HepG2 (cell line): ENCODE data around the gene ZNF575. TPM values are rescaled to one million over a fixed set of nuclear protein-coding genes. Genes with fewer than 3 reads are reported as not detected.

Experiments
- AKAP8 ChIP-seq: sonication (generic); formaldehyde crosslinking; IDR thresholded peaks from 2 replicates; pipeline ENCODE4 v1.5.1; 2020; ENCODE audit warnings: mild to moderate bottlenecking, missing genetic modification reagents
- BATF2 ChIP-seq: sonication (generic); formaldehyde crosslinking; IDR thresholded peaks from 2 replicates; pipeline ENCODE4 v1.8.0; 2022; ENCODE audit warnings: mild to moderate bottlenecking, missing genetic modification reagents, moderate library complexity
- HDAC2 ChIP-seq: sonication (generic); formaldehyde crosslinking; IDR thresholded peaks from 2 replicates; pipeline ENCODE4 v1.4.0; 2020; ENCODE audit warnings: missing genetic modification reagents
- HNRNPLL ChIP-seq: fragments of 200-400 bp; formaldehyde crosslinking; IDR thresholded peaks from 2 replicates; pipeline ENCODE4 v1.6.1; 2017; ENCODE audit warnings: mild to moderate bottlenecking, low read depth, low read length; ENCODE audit not compliant: poor library complexity, severe bottlenecking
- HOXD1 ChIP-seq: sonication (generic); formaldehyde crosslinking; IDR thresholded peaks from 2 replicates; pipeline ENCODE4 v1.5.0; 2020; ENCODE audit warnings: missing genetic modification reagents
- JUNB ChIP-seq: sonication (generic); formaldehyde crosslinking; IDR thresholded peaks from 2 replicates; pipeline ENCODE4 v1.8.0; 2022; ENCODE audit warnings: missing genetic modification reagents, mild to moderate bottlenecking, borderline replicate concordance
- POLR2AphosphoS5 ChIP-seq: IDR thresholded peaks from 2 replicates; pipeline ENCODE4 v1.6.1; 2012; ENCODE audit warnings: low read depth, low read length
- PPARG ChIP-seq: conservative IDR thresholded peaks from 2 replicates; pipeline ENCODE4 v1.6.1; 2016; ENCODE audit warnings: missing biosample characterization, missing genetic modification reagents
- RNF2 ChIP-seq: fragments of 450-650 bp; conservative IDR thresholded peaks from 2 replicates; pipeline ENCODE4 v1.6.1; 2016; ENCODE audit warnings: low read depth
- SNAI1 ChIP-seq: sonication (generic); formaldehyde crosslinking; IDR thresholded peaks from 2 replicates; pipeline ENCODE4 v1.5.0; 2020; ENCODE audit warnings: mild to moderate bottlenecking, missing genetic modification reagents, borderline replicate concordance
- SOX6 ChIP-seq, 2 experiments: fragments of 450-650 bp in 1 of 2; sonication (generic) in 1 of 2; formaldehyde crosslinking in 1 of 2; IDR thresholded peaks; 2 replicates each; pipeline versions ENCODE4 v1.4.0 to v1.6.1; 2017 to 2020; ENCODE audit warnings: antibody characterized with exemption in 1 of 2, mild to moderate bottlenecking in 1 of 2, missing genetic modification reagents in 1 of 2
- SP2 ChIP-seq: sonication (generic); formaldehyde crosslinking; IDR thresholded peaks from 2 replicates; pipeline ENCODE4 v1.5.1; 2020; ENCODE audit warnings: mild to moderate bottlenecking, missing genetic modification reagents
- TOE1 ChIP-seq: sonication (generic); formaldehyde crosslinking; IDR thresholded peaks from 2 replicates; pipeline ENCODE4 v1.4.0; 2020; ENCODE audit warnings: mild to moderate bottlenecking, missing genetic modification reagents
- ZBTB20 ChIP-seq: sonication (generic); formaldehyde crosslinking; IDR thresholded peaks from 2 replicates; pipeline ENCODE4 v1.8.1; 2023; ENCODE audit warnings: missing genetic modification reagents, low read depth, mild to moderate bottlenecking, borderline replicate concordance
- ZNF124 ChIP-seq: sonication (generic); formaldehyde crosslinking; IDR thresholded peaks from 2 replicates; pipeline ENCODE4 v1.4.0; 2020; ENCODE audit warnings: missing genetic modification reagents
- ZNF234 ChIP-seq: sonication (generic); formaldehyde crosslinking; conservative IDR thresholded peaks from 2 replicates; pipeline ENCODE4 v1.5.1; 2020; ENCODE audit warnings: mild to moderate bottlenecking, missing genetic modification reagents
- ZNF335 ChIP-seq: sonication (generic); formaldehyde crosslinking; IDR thresholded peaks from 2 replicates; pipeline ENCODE4 v1.4.0; 2020; ENCODE audit warnings: missing genetic modification reagents
- polyA plus RNA-seq, 8 experiments: library from polyadenylated mRNA; depleted of rRNA in 3 of 8; stranded (reverse) in 7 of 8; unstranded in 1 of 8; fragments of >200 nt; fragmentation: Illumina TruSeq in 4 of 8; extraction: Trizol in 4 of 8; gene quantifications; 2 replicates each; pipeline versions ENCODE4 v1.2.1 to v1.2.3, GENCODE V29; 2011 to 2016; ENCODE audit warnings: low read depth in 4 of 8, missing spikeins in 1 of 8, mixed read lengths in 1 of 8; ENCODE audit not compliant: insufficient read depth in 1 of 8
- total RNA-seq, 5 experiments: library from RNA; depleted of rRNA; stranded (reverse); fragments of >200 nt; fragmentation: Illumina TruSeq; extraction: Trizol; gene quantifications; 2 replicates each; pipeline ENCODE4 v1.2.3, GENCODE V29; 2016; ENCODE audit warnings: low read depth in 1 of 5
- TF ChIP-seq, protein P1 (sequence below): sonication (generic); formaldehyde crosslinking; IDR thresholded peaks from 2 replicates; pipeline ENCODE4 v1.8.1; 2023; ENCODE audit warnings: mild to moderate bottlenecking, missing genetic modification reagents
- TF ChIP-seq, protein P2 (sequence below): sonication (generic); formaldehyde crosslinking; IDR thresholded peaks from 2 replicates; pipeline ENCODE4 v1.5.1; 2020; ENCODE audit warnings: missing genetic modification reagents, mild to moderate bottlenecking, borderline replicate concordance

ZNF575 gene
- total and polyA plus RNA-seq, 2 of the 13 experiments (the other 11 are each of a cell fraction or from before 2014, with no cell fraction given): 0.17 to 0.27 TPM

DNA sequence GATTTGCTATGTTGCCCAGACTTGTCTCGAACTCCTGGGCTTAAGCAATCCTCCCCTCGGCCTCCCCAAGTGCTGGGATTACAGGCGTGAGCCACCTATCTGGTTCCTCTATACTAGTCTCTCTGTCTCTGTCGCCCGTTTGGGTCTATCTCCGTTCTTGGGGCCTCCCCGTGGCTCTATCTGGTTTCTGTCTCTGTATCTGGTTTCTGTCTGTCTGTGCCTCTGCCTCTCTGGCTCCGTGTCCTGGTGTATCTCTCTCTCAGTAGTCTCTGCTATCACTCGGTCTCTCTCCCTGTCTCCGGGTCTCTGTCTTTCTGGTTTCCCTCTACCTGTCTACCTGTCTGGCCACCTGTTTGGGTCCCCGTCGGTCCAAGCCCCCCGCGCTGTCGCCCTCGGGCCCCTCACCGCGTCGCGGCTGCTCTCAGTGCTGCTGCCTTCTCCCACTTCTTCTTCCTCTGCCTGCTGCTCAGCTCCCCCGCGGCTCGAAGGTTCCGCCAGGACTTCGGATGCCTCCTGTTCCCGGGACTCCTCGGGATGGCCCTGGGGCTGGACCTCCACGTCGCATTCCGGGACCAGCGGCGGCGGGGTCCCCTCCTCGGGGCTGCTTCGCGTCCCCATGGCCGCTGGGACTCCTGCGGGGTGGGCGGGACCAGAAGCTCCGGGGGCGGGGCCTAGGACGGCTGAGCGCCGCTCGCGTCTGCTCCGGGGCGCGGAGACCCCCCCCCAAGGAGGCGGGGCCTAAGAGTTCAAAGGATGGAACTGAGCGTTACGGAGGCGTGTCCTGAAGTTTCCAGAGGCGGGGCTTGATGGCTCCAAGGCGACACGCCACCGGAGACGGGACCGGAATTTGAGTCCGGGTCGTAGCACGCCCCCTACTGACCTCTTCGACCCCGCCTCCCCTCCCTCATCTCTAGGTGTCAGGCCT, 29.2 kb upstream of the ZNF575 start (continued):
- TF ChIP-seq, protein P1, sequence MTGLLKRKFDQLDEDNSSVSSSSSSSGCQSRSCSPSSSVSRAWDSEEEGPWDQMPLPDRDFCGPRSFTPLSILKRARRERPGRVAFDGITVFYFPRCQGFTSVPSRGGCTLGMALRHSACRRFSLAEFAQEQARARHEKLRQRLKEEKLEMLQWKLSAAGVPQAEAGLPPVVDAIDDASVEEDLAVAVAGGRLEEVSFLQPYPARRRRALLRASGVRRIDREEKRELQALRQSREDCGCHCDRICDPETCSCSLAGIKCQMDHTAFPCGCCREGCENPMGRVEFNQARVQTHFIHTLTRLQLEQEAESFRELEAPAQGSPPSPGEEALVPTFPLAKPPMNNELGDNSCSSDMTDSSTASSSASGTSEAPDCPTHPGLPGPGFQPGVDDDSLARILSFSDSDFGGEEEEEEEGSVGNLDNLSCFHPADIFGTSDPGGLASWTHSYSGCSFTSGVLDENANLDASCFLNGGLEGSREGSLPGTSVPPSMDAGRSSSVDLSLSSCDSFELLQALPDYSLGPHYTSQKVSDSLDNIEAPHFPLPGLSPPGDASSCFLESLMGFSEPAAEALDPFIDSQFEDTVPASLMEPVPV (CRISPR knock-in tag): no peak
- TF ChIP-seq ZNF124 (CRISPR knock-in tag) (0 out of 2 replicates have a peak, but pooled peaks have one; percentile 12), ZNF234 (CRISPR knock-in tag) (peak; percentile 68; the same call in 1 of the 2 replicates), POLR2AphosphoS5 (peak; percentile 62), ZBTB20 (CRISPR knock-in tag) (peak; percentile 46; the same call in 1 of the 2 replicates), JUNB (no peak), ZNF335 (CRISPR knock-in tag) (0 out of 2 replicates have a peak, but pooled peaks have one; percentile 1), HNRNPLL (peak; percentile 59), SOX6 (IDR thresholded peaks at IDR 0.05) (no peak), SOX6 (CRISPR knock-in tag; IDR thresholded peaks at IDR 0.05) (no peak), SNAI1 (CRISPR knock-in tag) (peak; percentile 76), BATF2 (no peak), AKAP8 (no peak), HOXD1 (CRISPR knock-in tag) (no peak), PPARG (no peak), TOE1 (CRISPR knock-in tag) (no peak), RNF2 (no peak), HDAC2 (CRISPR knock-in tag) (no peak; the same call in 1 of the 2 replicates), SP2 (CRISPR knock-in tag) (0 out of 2 replicates have a peak, but pooled peaks have one; percentile 41)
- TF ChIP-seq, protein P2, sequence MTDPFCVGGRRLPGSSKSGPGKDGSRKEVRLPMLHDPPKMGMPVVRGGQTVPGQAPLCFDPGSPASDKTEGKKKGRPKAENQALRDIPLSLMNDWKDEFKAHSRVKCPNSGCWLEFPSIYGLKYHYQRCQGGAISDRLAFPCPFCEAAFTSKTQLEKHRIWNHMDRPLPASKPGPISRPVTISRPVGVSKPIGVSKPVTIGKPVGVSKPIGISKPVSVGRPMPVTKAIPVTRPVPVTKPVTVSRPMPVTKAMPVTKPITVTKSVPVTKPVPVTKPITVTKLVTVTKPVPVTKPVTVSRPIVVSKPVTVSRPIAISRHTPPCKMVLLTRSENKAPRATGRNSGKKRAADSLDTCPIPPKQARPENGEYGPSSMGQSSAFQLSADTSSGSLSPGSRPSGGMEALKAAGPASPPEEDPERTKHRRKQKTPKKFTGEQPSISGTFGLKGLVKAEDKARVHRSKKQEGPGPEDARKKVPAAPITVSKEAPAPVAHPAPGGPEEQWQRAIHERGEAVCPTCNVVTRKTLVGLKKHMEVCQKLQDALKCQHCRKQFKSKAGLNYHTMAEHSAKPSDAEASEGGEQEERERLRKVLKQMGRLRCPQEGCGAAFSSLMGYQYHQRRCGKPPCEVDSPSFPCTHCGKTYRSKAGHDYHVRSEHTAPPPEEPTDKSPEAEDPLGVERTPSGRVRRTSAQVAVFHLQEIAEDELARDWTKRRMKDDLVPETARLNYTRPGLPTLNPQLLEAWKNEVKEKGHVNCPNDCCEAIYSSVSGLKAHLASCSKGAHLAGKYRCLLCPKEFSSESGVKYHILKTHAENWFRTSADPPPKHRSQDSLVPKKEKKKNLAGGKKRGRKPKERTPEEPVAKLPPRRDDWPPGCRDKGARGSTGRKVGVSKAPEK: no peak
